Activated naive CD4-positive, alpha-beta T cell treated with anti-CD3 and anti-CD28 coated beads, Interleukin-2, amount 10 ng/mL, durations not matched to agents 7 days and 5 days (primary cell): ENCODE results near the gene DNAH14.

ENCODE experiments used
- CTCF ChIA-PET: fragments of 350-600 bp; sonication (Branson Sonifier 250); formaldehyde crosslinking; loops from one replicate; lab custom pipeline; 2021; ENCODE audit warnings: antibody characterized with exemption; lab: Charles Lee
- DNase-seq: peaks from one replicate; pipeline ENCODE4 v3.0.0-alpha.2; 2020
- H3K27ac Mint-ChIP-seq: one replicate; pipeline ENCODE4 v1.8.0; 2021; ENCODE audit warnings: mild to moderate bottlenecking, moderate library complexity, mixed read lengths
- H3K27me3 Mint-ChIP-seq: one replicate; pipeline ENCODE4 v1.8.0; 2021; ENCODE audit warnings: mild to moderate bottlenecking, mixed read lengths
- H3K36me3 Mint-ChIP-seq: one replicate; pipeline ENCODE4 v1.8.0; 2021; ENCODE audit warnings: mixed read lengths
- H3K4me1 Mint-ChIP-seq: one replicate; pipeline ENCODE4 v1.8.0; 2021; ENCODE audit warnings: mixed read lengths
- H3K4me3 Mint-ChIP-seq: one replicate; pipeline ENCODE4 v1.8.0; 2021; ENCODE audit warnings: mild to moderate bottlenecking, moderate library complexity, mixed read lengths
- H3K9me3 Mint-ChIP-seq: one replicate; pipeline ENCODE4 v1.8.0; 2021; ENCODE audit warnings: mixed read lengths

Gene DNAH14

DNA sequence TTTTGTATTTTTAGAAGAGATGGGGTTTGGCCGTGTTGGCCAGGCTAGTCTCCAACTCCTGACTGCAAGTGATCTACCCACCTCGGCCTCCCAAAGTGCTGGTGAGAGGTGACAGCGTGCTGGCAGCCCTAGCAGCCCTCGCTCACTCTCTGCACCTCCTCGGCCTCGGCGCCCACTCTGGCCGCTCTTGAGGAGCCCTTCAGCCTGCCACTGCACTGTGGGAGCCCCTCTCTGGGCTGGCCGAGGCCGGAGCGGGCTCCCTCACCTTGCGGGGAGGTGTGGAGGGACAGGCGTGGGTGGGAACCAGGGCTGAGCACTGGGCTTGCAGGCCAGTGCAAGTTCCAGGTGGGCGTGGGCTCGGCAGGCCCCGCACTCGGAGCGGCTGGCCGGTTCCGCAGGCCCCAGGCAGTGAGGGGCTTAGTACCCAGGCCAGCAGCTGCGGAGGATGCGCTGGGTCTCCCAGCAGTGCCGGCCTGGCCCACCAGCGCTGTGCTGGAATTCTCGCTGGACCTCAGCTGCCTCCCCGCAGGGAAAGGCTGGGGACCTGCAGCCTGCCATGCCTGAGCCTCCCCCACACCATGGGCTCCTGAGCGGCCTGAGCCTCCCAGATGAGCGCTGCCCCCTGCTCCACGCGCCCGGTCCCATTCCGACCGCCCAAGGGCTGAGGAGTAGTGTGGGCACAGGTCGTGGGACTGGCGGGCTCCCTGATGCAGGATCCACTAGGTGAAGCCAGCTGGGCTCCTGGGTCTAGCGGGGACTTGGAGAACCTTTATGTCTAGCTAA lies 501.8 kb downstream of the DNAH14 start:
- peaks cover 22% of the 10 kb centered on the region for H3K27me3 Mint-ChIP-seq
- H3K4me1 Mint-ChIP-seq = peaks cover 23% of the 10 kb centered on the region
- H3K9me3 Mint-ChIP-seq = peaks cover 7% of the 10 kb centered on the region
- peaks cover 4% of the 10 kb centered on the region for H3K36me3 Mint-ChIP-seq
- no peak overlapping the region for H3K27ac Mint-ChIP-seq
- CTCF ChIA-PET = interaction anchor here (4.9 kb wide), 1 partner anchor 10 kb away, joined by 18 read pairs; no protein-coding TSS in a partner anchor
- H3K4me3 Mint-ChIP-seq = no peak overlapping the region
- DNase-seq = no peak

DNA sequence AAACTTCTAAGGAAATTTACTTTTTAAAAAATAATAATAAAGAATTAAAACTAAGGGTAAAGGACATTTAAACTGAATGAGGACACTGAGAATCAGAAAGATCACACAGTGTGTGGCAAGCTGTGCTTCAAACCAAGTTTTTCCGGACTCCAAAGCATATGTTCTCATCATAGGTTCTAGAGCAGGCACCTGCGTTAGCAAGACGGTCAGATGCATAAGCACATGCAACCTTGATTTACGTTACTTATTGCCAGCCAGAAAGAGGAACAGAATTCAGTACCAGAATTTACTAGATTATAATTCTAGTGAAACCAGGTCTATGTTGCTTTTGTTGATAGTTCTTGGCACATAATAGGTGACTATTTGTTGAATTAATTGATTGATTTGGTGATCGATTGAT lies 504.6 kb downstream of the DNAH14 start:
- Mint-ChIP-seq H3K27ac (no peak overlapping the region), H3K9me3 (peaks cover 7% of the 10 kb centered on the region), H3K4me3 (no peak overlapping the region), H3K4me1 (peaks cover 23% of the 10 kb centered on the region), H3K27me3 (peaks cover 25% of the 10 kb centered on the region), H3K36me3 (no peaks in the 10 kb centered on the region)
- CTCF ChIA-PET = no interaction called here
- DNase-seq = no peak

DNA sequence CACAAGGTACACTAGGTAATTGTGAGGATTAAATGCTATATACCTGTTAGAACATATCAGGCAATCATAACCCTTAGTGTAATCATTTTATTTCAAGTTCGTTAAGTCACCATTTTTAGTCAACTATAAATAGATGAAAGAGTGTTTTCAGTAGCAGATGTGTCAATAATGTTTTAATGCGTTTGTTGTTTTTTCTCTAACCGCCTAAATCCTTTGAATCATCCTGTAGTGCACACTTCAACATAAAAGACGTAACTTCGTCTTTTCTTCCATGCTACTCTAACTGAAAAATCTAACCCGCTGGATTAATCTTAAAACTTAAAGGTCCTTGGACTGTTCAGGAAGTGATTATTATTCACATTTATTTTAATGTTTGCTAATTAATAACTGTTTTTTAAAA lies 505.6 kb downstream of the DNAH14 start:
- H3K4me1 Mint-ChIP-seq = peaks cover 15% of the 10 kb centered on the region
- H3K4me3 Mint-ChIP-seq = no peak overlapping the region
- H3K9me3 Mint-ChIP-seq = peaks cover 7% of the 10 kb centered on the region
- H3K27me3 Mint-ChIP-seq = peaks cover 25% of the 10 kb centered on the region
- CTCF ChIA-PET = no interaction called here
- no peaks in the 10 kb centered on the region for H3K36me3 Mint-ChIP-seq
- no peak overlapping the region for H3K27ac Mint-ChIP-seq
- DNase-seq = no peak

DNA sequence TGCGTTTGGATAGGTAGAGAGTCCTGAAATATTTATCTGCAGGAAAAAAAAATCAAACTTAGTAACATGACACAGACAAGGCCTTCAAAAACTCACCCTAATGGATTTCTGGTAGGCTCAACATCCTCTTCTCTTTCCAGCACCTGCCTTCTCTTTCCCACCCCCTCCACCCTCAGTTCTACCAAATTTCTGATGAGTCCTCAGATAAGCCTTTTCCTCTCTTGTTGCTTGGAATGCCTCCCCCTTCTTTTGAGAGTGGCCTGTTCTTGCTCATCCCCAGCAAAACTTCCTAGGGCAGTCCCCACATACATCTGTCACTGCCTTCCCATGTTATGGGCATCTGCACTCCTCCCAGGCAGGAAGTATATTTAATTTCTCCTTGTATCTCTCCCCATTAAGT lies 506.0 kb downstream of the DNAH14 start:
- Mint-ChIP-seq H3K9me3 (peaks cover 7% of the 10 kb centered on the region), H3K27me3 (peaks cover 25% of the 10 kb centered on the region), H3K4me3 (no peak overlapping the region), H3K36me3 (no peaks in the 10 kb centered on the region), H3K27ac (no peak overlapping the region), H3K4me1 (peaks cover 11% of the 10 kb centered on the region)
- CTCF ChIA-PET = no interaction called here
- DNase-seq = no peak

DNA sequence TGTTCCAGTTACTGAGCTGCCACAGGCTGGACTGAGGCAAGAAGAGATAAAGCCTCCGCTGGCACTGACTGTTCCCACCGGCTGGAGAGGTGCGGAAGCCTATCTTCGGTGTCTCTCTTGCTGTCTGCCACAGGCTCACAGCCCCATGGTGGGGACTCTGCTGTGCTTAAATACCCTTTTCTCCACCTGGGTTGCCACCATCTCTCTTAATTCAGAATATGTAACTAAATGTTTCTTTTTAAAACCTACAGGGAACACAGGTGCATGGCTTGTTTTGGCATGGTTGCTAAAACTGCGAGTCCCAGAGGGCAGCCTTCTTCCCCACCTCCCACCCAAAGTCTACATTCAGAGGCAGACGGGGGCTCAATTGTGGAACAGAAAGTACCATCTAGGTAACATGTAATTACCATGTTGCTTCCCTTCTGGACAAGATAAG lies 506.5 kb downstream of the DNAH14 start:
- no peak overlapping the region for H3K4me3 Mint-ChIP-seq
- no peak for DNase-seq
- peaks cover 7% of the 10 kb centered on the region for H3K9me3 Mint-ChIP-seq
- H3K36me3 Mint-ChIP-seq = no peaks in the 10 kb centered on the region
- peaks cover 11% of the 10 kb centered on the region for H3K4me1 Mint-ChIP-seq
- no peak overlapping the region for H3K27ac Mint-ChIP-seq
- CTCF ChIA-PET = no interaction called here
- H3K27me3 Mint-ChIP-seq = peaks cover 25% of the 10 kb centered on the region

DNA sequence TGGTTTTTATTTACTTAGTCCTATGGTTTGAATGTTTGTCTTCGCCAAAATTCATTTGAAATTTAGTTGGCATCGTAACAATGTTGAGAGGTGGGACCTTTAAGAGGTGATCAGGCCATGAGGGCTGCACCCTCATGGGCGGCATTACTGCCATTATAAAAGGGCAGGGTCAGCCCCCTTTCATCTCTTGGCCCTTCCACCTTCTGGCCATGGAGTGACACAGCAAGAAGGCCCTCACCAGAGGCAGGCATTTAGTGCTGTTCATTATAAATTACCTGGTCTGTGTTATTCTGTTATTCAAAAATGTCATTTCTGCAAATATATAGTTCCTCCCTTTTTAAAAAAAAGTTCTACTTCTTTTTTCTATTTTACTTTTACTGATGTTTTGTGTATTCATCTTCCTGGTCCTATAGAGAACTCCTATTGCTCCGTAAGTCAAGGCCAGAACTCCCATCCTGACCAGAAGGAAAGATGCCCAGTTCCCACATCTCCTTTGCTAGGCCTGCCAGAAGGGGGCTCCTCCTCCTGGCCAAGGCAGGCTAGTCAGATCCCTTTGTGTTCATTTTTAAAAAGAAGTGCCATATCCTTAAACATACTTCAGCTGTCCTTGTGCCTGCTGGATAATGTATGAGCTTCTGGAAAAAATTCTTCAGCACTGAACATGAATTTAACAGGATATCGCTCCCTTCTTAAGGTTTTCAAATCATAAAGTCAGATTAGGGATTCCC lies 508.4 kb downstream of the DNAH14 start:
- H3K27ac Mint-ChIP-seq = no peak overlapping the region
- peaks cover 30% of the 10 kb centered on the region for H3K4me1 Mint-ChIP-seq
- CTCF ChIA-PET = interaction anchor here (0.8 to 3.6 kb wide), 2 partner anchors 12 to 13 kb away, joined by 3 to 11 read pairs; no protein-coding TSS in a partner anchor
- DNase-seq = no peak
- H3K9me3 Mint-ChIP-seq = no peaks in the 10 kb centered on the region
- no peak overlapping the region for H3K4me3 Mint-ChIP-seq
- peaks cover 21% of the 10 kb centered on the region for H3K27me3 Mint-ChIP-seq
- H3K36me3 Mint-ChIP-seq = no peaks in the 10 kb centered on the region

DNA sequence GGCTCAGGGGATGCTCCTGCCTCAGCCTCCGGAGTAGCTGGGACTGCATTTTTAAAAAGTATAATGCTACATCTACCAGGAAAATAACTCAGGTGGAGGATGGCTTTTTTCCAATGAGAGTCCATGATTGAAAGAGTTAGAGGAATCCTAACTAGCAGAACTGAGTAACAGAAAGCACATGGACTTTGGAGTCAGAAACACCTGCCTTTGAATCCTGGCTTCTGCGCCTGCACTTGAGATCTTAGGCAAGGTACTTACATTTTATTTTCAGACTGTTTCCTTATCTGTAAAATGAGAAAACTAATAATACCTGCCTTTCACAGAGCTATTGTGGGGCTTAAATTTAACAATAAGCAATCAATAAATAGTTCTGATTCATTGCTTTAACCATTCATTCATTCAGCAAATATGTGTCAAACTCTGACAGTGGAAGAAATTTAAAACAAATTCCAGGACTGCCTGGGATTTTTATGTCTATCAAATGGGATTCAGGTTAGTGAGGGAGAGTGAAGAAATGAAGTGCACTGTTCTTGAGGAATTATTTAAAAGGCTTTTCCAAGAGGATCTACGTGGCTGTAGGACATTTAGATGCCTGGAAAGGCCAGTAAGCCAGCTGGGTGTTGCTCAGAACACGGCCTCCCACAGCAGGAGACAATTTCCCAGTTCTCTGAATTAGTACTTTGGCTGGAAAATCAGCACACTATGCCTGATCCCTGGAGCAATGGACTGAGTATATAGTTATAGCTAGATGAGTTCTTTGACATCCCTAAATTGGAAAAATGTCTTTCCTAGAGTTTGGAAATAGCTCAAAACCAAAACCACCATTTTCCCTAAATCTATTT lies 511.1 kb downstream of the DNAH14 start:
- DNase-seq = no peak

DNA sequence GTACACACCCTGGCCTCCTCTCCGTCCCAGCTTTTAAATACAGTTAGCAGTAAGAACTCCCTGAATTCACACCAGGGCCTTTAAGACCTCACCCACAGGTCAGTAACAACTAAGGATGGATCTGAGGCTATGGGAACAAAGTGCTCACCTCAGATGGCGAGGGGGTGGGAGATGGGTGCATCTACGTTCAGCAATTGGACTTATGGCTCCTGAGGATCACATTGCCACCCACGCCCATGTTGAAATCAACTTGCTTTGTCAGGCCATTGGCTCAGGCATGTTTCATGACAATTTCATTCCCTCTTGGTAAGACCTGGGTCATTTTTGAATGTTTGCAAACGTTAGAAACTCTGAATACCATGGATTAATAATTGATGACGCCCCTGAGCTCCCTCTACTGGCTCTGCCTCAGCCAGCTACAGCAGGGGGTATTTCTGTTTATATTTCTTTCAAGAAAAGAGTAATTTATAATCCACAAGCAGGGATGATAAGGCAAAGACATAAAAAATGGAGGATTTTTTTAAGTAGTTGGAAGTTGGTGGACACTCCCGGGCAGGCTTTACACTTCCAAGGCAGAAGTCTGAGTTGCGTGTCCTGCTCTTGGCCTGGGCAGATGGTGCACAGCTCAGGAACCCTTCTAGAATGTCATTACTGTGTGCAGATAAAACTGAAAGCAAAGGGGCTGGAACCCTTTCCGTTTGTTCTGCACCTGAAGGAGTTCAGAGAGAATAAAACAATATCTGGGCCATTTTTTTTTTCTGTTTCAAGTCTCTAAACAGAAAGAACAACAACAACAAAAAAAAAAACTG lies 512.0 kb downstream of the DNAH14 start:
- Mint-ChIP-seq H3K9me3 (no peaks in the 10 kb centered on the region), H3K27ac (peak overlapping the region; percentile 89), H3K36me3 (no peaks in the 10 kb centered on the region), H3K27me3 (peaks cover 3% of the 10 kb centered on the region), H3K4me3 (peak overlapping the region; percentile 48), H3K4me1 (peaks cover 62% of the 10 kb centered on the region)
- DNase-seq = peak; percentile 41
- CTCF ChIA-PET = interaction anchor here (1.1 to 3.6 kb wide), 6 partner anchors 9 to 26 kb away, joined by 3 to 18 read pairs (median 7); partner anchors contain the start of gene LBR

More for the DNA sequence above, 511.1 kb downstream of the DNAH14 start:
- peaks cover 55% of the 10 kb centered on the region for H3K4me1 Mint-ChIP-seq
- H3K36me3 Mint-ChIP-seq = no peaks in the 10 kb centered on the region
- no peak overlapping the region for H3K27ac Mint-ChIP-seq
- CTCF ChIA-PET = interaction anchor here (1.1 to 3.6 kb wide), 5 partner anchors 11 to 27 kb away, joined by 3 to 18 read pairs (median 10); partner anchors contain the start of gene LBR
- H3K4me3 Mint-ChIP-seq = no peak overlapping the region
- H3K9me3 Mint-ChIP-seq = no peaks in the 10 kb centered on the region
- peaks cover 9% of the 10 kb centered on the region for H3K27me3 Mint-ChIP-seq

GRCh38 chr1:225442123-225442505 lies 512.6 kb downstream of the DNAH14 start:
- no peaks in the 10 kb centered on the region for H3K9me3 Mint-ChIP-seq
- H3K4me3 Mint-ChIP-seq = peak overlapping the region; percentile 48
- H3K27me3 Mint-ChIP-seq = peaks cover 1% of the 10 kb centered on the region
- H3K4me1 Mint-ChIP-seq = peaks cover 65% of the 10 kb centered on the region
- no peaks in the 10 kb centered on the region for H3K36me3 Mint-ChIP-seq
- no peak for DNase-seq
- H3K27ac Mint-ChIP-seq = peak overlapping the region; percentile 89
- CTCF ChIA-PET = interaction anchor here (1.2 to 3.0 kb wide), 3 partner anchors 9 to 26 kb away, joined by 4 to 18 read pairs (median 10); partner anchors contain the start of gene LBR

- peak overlapping the region; percentile 45 for H3K4me3 Mint-ChIP-seq
- peak; percentile 51 for DNase-seq
- H3K9me3 Mint-ChIP-seq = no peaks in the 10 kb centered on the region
- CTCF ChIA-PET = interaction anchor here (0.9 to 2.7 kb wide), 6 partner anchors 16 to 32 kb away, joined by 3 to 13 read pairs (median 8); no protein-coding TSS in a partner anchor
- no peaks in the 10 kb centered on the region for H3K36me3 Mint-ChIP-seq
- H3K27ac Mint-ChIP-seq = peak overlapping the region; percentile 94
- peaks cover 13% of the 10 kb centered on the region for H3K27me3 Mint-ChIP-seq
- H3K4me1 Mint-ChIP-seq = peaks cover 81% of the 10 kb centered on the region
Measured at GRCh38 chr1:225445639-225446594, 516.4 kb downstream of the DNAH14 start.

- Mint-ChIP-seq H3K27ac (peak overlapping the region; percentile 12), H3K4me3 (no peak overlapping the region), H3K27me3 (peaks cover 13% of the 10 kb centered on the region)
Measured at GRCh38 chr1:225446595-225446960, 517.1 kb downstream of the DNAH14 start.

DNA sequence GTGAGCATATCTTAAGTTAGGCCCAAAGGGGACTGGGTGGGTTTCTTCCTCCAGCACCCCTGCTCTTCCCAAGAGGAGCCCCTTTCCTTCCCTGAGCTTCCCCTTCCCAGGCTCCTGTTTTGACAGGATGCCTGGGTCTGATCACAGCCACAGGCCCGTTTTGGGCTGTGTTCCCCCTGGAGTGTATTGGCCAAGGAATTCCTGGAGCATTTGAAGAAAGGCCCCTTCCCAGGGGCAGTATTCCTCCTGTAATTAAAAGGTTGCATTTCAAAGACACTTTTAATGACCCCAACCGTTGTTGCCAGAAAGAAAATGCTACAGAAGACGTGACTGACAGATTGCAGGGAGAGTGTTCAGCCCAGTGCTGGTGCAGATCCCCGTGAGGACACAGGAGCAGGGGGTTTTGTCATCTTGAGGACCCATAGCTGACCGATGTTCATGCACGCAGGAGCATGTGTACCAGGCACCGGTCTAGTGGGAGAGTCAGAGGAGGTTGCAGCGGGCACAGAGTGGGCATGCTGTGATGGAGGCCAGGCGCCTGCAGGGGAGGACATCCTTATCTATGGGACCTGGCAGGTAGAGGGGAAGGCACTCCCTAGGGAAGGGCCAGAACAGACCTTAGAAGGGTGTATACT lies 517.6 kb downstream of the DNAH14 start:
- no peak overlapping the region for H3K27ac Mint-ChIP-seq
- peaks cover 13% of the 10 kb centered on the region for H3K27me3 Mint-ChIP-seq
- H3K9me3 Mint-ChIP-seq = no peaks in the 10 kb centered on the region
- CTCF ChIA-PET = no interaction called here
- peaks cover 73% of the 10 kb centered on the region for H3K4me1 Mint-ChIP-seq
- no peaks in the 10 kb centered on the region for H3K36me3 Mint-ChIP-seq
- DNase-seq = no peak
- H3K4me3 Mint-ChIP-seq = no peak overlapping the region

More at GRCh38 chr1:225446595-225446960, 517.1 kb downstream of the DNAH14 start:
- Mint-ChIP-seq H3K4me1 (peaks cover 78% of the 10 kb centered on the region), H3K36me3 (no peaks in the 10 kb centered on the region), H3K9me3 (no peaks in the 10 kb centered on the region)
- no peak for DNase-seq
- CTCF ChIA-PET = interaction anchor here (0.9 to 2.7 kb wide), 2 partner anchors 15 to 22 kb away, joined by 3 to 13 read pairs; no protein-coding TSS in a partner anchor
